Adipocyte (in vitro differentiated cells): Measurements from ENCODE around the gene CHST9.
"Not testable (repeated sequence)": the region's sequence is repeated elsewhere in the genome, so short reads cannot be mapped to it uniquely, and the experiment has no call there.

Source experiments
- DNase-seq: peaks from one replicate; pipeline ENCODE4 v3.0.0-alpha.2; 2015; ENCODE audit warnings: low read depth
- H3K27me3 ChIP-seq: replicated peaks from 2 replicates; pipeline ENCODE4 v1.7.0; 2013; ENCODE audit warnings: mild to moderate bottlenecking, low read length, moderate library complexity; ENCODE audit not compliant: control insufficient read depth, insufficient read depth
- H3K36me3 ChIP-seq: 2 replicates; pipeline ENCODE4 v1.7.0; 2013; ENCODE audit warnings: low read length, mild to moderate bottlenecking, moderate library complexity; ENCODE audit not compliant: control insufficient read depth, insufficient read depth, severe bottlenecking
- H3K4me1 ChIP-seq: 2 replicates; pipeline ENCODE4 v1.7.0; 2013; ENCODE audit warnings: mild to moderate bottlenecking, low read length, moderate library complexity; ENCODE audit not compliant: control insufficient read depth, insufficient read depth
- H3K4me3 ChIP-seq: 2 replicates; pipeline ENCODE4 v1.7.0; 2013; ENCODE audit warnings: mild to moderate bottlenecking, low read length, moderate library complexity
- H3K9ac ChIP-seq: 2 replicates; pipeline ENCODE4 v1.7.0; 2013; ENCODE audit warnings: mild to moderate bottlenecking, low read length, moderate library complexity
- H3K9me3 ChIP-seq: 2 replicates; pipeline ENCODE4 v1.7.0; 2013; ENCODE audit warnings: mild to moderate bottlenecking, low read length, moderate library complexity; ENCODE audit not compliant: control insufficient read depth

The CHST9 gene

GRCh38 chr18:27165412-27165811 is 19.7 kb downstream of the CHST9 start:
- no peak for DNase-seq
- H3K9me3 ChIP-seq, result no peaks in the 10 kb centered on the region
- H3K4me3 ChIP-seq, result no peak overlapping the region
- no peak overlapping the region for H3K9ac ChIP-seq
- no peaks in the 10 kb centered on the region for H3K36me3 ChIP-seq
- H3K27me3 ChIP-seq, result no peaks in the 10 kb centered on the region
- H3K4me1 ChIP-seq, result no peaks in the 10 kb centered on the region

GRCh38 chr18:27164905-27165304 is 20.2 kb downstream of the CHST9 start:
- no peaks in the 10 kb centered on the region for H3K4me1 ChIP-seq
- DNase-seq, result no peak
- H3K4me3 ChIP-seq, result no peak overlapping the region
- no peaks in the 10 kb centered on the region for H3K36me3 ChIP-seq
- H3K9me3 ChIP-seq, result no peaks in the 10 kb centered on the region
- no peak overlapping the region for H3K9ac ChIP-seq
- no peaks in the 10 kb centered on the region for H3K27me3 ChIP-seq

DNA sequence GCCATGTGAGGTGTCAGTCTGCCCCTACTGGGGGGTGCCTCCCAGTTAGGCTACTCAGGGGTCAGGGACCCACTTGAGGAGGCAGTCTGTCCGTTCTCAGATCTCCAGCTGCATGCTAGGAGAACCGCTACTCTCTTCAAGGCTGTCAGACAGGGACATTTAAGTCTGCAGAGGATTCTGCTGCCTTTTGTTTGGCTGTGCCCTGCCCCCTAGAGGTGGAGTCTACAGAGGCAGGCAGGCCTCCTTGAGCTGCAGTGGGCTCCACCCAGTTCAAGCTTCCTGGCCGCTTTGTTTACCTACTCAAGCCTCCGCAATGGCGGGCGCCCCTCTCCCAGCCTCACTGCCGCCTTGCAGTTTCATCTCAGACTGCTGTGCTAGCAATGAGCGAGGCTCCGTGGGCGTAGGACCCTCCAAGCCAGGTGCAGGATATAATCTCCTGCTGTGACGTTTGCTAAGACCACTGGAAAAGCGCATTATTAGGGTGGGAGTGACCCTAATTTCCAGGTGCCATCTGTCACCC is 21.9 kb downstream of the CHST9 start:
- not testable (repeated sequence) for H3K9ac ChIP-seq, H3K36me3 ChIP-seq, DNase-seq, H3K4me3 ChIP-seq, H3K9me3 ChIP-seq, H3K27me3 ChIP-seq, H3K4me1 ChIP-seq

DNA sequence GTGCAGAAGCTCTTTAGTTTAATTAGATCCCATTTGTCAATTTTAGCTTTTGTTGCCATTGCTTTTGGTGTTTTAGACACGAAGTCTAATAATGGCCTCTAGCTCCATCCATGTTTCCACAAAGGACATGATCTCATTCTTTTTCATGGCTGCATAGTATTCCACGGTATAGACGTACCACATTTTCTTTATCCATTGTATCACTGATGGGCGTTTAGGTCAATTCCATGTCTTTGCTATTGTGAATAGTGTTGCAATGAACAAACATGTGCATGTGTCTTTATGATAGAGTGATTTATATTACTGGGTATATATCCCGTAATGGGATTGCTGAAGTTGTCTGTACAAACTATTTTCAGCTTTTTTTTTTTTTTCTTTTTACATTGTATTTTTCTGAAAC is 35.9 kb downstream of the CHST9 start:
- DNase-seq, result not testable (repeated sequence)

DNA sequence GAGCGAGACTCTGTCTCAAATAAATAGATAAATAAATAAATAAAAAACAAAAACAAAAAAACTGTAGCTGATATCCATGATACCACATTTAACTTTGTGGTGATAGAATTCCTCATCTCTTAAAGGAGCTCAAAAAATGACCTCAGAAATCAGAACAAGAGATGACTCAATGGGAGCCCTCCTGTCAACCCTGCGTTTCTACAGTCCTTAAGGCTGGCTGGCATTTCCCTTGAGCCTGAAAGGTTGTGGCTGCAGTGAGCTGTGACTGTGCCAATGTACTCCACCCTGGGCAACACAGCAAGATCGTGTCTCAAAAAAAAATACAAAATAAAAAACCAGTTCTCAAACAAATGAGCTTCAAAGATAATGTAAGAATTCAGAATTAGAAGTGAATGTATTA is 40.4 kb downstream of the CHST9 start:
- no peak overlapping the region for H3K4me3 ChIP-seq
- no peaks in the 10 kb centered on the region for H3K36me3 ChIP-seq
- H3K9me3 ChIP-seq, result no peaks in the 10 kb centered on the region
- H3K27me3 ChIP-seq, result no peaks in the 10 kb centered on the region
- H3K9ac ChIP-seq, result no peak overlapping the region
- no peaks in the 10 kb centered on the region for H3K4me1 ChIP-seq
- DNase-seq, result no peak

More for the DNA sequence above, 35.9 kb downstream of the CHST9 start:
- not testable (repeated sequence) for H3K9ac ChIP-seq, H3K27me3 ChIP-seq, H3K4me3 ChIP-seq, H3K9me3 ChIP-seq, H3K36me3 ChIP-seq, H3K4me1 ChIP-seq

GRCh38 chr18:27143580-27144287 is 41.4 kb downstream of the CHST9 start:
- no peaks in the 10 kb centered on the region for H3K9me3 ChIP-seq
- no peaks in the 10 kb centered on the region for H3K4me1 ChIP-seq
- DNase-seq, result no peak
- H3K9ac ChIP-seq, result no peak overlapping the region
- no peaks in the 10 kb centered on the region for H3K36me3 ChIP-seq
- no peaks in the 10 kb centered on the region for H3K27me3 ChIP-seq
- no peak overlapping the region for H3K4me3 ChIP-seq

DNA sequence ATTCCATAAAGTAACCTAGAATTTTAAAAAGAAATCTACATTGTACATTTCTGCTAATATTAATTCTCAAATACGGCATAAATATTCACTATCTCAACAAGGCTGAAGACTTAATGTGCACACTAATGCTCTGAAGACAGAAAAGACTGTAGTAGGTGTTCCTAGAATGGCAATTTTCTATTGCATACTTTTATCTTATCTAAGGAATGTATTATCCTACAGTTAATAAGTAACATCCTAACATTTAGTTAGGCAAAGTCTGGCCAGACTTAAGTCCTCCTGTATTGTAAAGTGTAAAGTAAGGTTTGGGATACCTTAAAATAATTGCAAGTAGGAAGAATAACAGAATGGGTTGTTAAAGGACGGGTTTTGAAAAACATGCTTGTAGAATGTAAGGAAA is 42.2 kb downstream of the CHST9 start:
- H3K4me3 ChIP-seq, result no peak overlapping the region
- H3K9me3 ChIP-seq, result no peaks in the 10 kb centered on the region

DNA sequence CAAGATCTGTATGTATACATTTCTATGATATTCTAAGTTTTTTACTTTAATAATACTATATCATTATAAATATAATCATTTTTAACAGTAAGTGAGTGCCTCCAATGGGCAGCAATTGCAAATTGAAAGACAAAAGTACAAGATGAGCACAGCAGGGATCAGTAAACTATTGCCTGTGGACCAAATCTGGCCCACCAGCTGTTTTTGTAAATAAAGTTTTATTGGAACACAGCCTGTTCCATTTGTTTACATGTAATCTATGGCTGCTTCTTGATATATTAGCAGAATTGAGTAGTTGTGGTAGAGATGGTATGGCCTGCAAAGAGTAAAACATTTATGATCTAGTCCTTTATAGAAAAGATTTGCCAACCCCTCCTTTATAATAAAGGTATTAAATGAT is 43.2 kb downstream of the CHST9 start:
- Histone ChIP-seq H3K4me1 (no peaks in the 10 kb centered on the region), H3K9ac (no peak overlapping the region), H3K4me3 (no peak overlapping the region), H3K9me3 (no peaks in the 10 kb centered on the region), H3K27me3 (no peaks in the 10 kb centered on the region), H3K36me3 (no peaks in the 10 kb centered on the region)
- no peak for DNase-seq

More for the DNA sequence above, 42.2 kb downstream of the CHST9 start:
- Histone ChIP-seq H3K27me3 (no peaks in the 10 kb centered on the region), H3K36me3 (no peaks in the 10 kb centered on the region), H3K9ac (no peak overlapping the region), H3K4me1 (no peaks in the 10 kb centered on the region)
- no peak for DNase-seq

DNA sequence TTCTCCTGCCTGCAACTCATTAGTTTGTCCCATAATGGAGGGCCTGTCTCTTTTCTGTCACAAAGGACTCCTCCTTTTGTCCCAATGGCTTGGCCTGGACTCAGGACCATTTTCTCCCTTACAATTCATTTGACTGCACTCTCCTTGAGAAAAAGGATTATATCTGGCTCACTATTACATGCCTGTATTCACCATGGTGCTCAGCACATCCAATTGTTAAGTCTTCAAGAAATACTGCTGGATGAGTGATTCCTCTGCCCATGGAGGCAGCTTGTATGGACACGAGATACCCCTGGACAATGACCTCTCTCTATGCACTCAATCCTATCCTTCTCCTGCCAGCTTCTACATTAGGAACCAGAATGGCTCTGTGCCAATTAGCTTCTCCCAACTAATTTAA is 47.0 kb downstream of the CHST9 start:
- Histone ChIP-seq H3K9me3 (no peaks in the 10 kb centered on the region), H3K4me1 (no peaks in the 10 kb centered on the region), H3K9ac (no peak overlapping the region), H3K27me3 (no peaks in the 10 kb centered on the region), H3K36me3 (no peaks in the 10 kb centered on the region), H3K4me3 (no peak overlapping the region)
- DNase-seq, result no peak

DNA sequence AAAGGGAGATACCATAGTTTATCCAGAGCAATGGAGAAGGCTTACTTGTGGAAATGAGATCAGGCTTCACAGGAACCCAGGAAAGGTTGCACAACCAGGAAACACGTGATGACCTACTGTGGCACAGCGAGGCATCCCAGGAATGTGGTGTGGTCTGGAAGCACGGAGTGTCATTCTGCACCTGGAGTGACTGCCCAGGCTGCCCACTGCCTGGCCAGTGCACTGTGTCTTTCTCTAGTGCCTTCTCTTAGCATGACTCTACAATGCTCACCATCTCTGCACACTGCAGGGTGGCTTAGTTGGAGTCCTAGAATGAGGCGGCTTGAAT is 48.9 kb downstream of the CHST9 start:
- Histone ChIP-seq H3K4me1 (no peaks in the 10 kb centered on the region), H3K9ac (no peak overlapping the region), H3K4me3 (no peak overlapping the region), H3K36me3 (no peaks in the 10 kb centered on the region), H3K27me3 (no peaks in the 10 kb centered on the region), H3K9me3 (no peaks in the 10 kb centered on the region)
- no peak for DNase-seq

GRCh38 chr18:27135504-27136207 is 49.5 kb downstream of the CHST9 start:
- no peaks in the 10 kb centered on the region for H3K27me3 ChIP-seq
- no peak for DNase-seq

More at GRCh38 chr18:27135504-27136207, 49.5 kb downstream of the CHST9 start:
- Histone ChIP-seq H3K4me1 (no peaks in the 10 kb centered on the region), H3K9me3 (no peaks in the 10 kb centered on the region), H3K9ac (no peak overlapping the region), H3K36me3 (no peaks in the 10 kb centered on the region), H3K4me3 (no peak overlapping the region)
